Calu3 (cell line): ENCODE data around the gene SLC46A2. TPM values are rescaled to one million over a fixed set of nuclear protein-coding genes. Genes with fewer than 3 reads are reported as not detected.

Experiments used
- BruUV-seq: library from RNA; stranded (reverse); fragments of 400-500 nt; replicated peaks from 2 replicates; lab custom pipeline; 2021; lab: Mats Ljungman, UMichigan
- CTCF ChIA-PET: fragments of 300-600 bp; sonication (Branson Sonifier 250); formaldehyde crosslinking; loops from one replicate; lab custom pipeline; 2022; ENCODE audit warnings: antibody characterized with exemption; lab: Charles Lee
- DNase-seq: peaks from one replicate; pipeline ENCODE4 v3.0.0; 2022
- H3K27ac Mint-ChIP-seq: one replicate; pipeline ENCODE4 v1.8.0; 2022; ENCODE audit warnings: mixed read lengths; ENCODE audit not compliant: unreplicated experiment
- H3K27me3 Mint-ChIP-seq: one replicate; pipeline ENCODE4 v1.8.0; 2022; ENCODE audit warnings: mixed read lengths; ENCODE audit not compliant: unreplicated experiment
- H3K36me3 Mint-ChIP-seq: one replicate; pipeline ENCODE4 v1.8.0; 2022; ENCODE audit warnings: mild to moderate bottlenecking, moderate library complexity, mixed read lengths; ENCODE audit not compliant: insufficient read depth, unreplicated experiment
- H3K4me1 Mint-ChIP-seq: one replicate; pipeline ENCODE4 v1.8.0; 2022; ENCODE audit warnings: mild to moderate bottlenecking, low read depth, mixed read lengths; ENCODE audit not compliant: unreplicated experiment
- H3K4me3 Mint-ChIP-seq: one replicate; pipeline ENCODE4 v1.8.0; 2022; ENCODE audit warnings: mild to moderate bottlenecking, low read depth, moderate library complexity, mixed read lengths; ENCODE audit not compliant: unreplicated experiment
- H3K9me3 Mint-ChIP-seq: one replicate; pipeline ENCODE4 v1.8.0; 2022; ENCODE audit warnings: low read depth, mixed read lengths; ENCODE audit not compliant: unreplicated experiment
- intact Hi-C: fragments of 100-400 bp; cut with micrococcal nuclease; formaldehyde crosslinking; loops from one replicate; pipeline ENCODE4 v1.10.0; 2022; ENCODE audit not compliant: unreplicated experiment
- total RNA-seq: library from RNA; stranded (reverse); gene quantifications from 2 replicates; pipeline ENCODE4 v1.2.3, GENCODE V29; 2022
- TF ChIP-seq, protein P1 (sequence below): fragments of 200-600 bp; IDR thresholded peaks from one replicate; pipeline ENCODE4 v1.8.0; 2022; ENCODE audit warnings: antibody characterized with exemption; ENCODE audit not compliant: unreplicated experiment

Gene SLC46A2
- total RNA-seq, 1 experiment from 2014 or later = not detected

GRCh38 chr9:112858005-112858404 is 32.7 kb downstream of the SLC46A2 start:
- no peaks in the 10 kb centered on the region for H3K9me3 Mint-ChIP-seq
- no peaks in the 10 kb centered on the region for H3K4me1 Mint-ChIP-seq
- H3K27ac Mint-ChIP-seq = no peak overlapping the region
- DNase-seq = no peak
- H3K27me3 Mint-ChIP-seq = no peaks in the 10 kb centered on the region
- intact Hi-C loops = no loop called here
- H3K4me3 Mint-ChIP-seq = no peak overlapping the region
- no TSS peak for BruUV-seq
- TF ChIP-seq, protein P1, sequence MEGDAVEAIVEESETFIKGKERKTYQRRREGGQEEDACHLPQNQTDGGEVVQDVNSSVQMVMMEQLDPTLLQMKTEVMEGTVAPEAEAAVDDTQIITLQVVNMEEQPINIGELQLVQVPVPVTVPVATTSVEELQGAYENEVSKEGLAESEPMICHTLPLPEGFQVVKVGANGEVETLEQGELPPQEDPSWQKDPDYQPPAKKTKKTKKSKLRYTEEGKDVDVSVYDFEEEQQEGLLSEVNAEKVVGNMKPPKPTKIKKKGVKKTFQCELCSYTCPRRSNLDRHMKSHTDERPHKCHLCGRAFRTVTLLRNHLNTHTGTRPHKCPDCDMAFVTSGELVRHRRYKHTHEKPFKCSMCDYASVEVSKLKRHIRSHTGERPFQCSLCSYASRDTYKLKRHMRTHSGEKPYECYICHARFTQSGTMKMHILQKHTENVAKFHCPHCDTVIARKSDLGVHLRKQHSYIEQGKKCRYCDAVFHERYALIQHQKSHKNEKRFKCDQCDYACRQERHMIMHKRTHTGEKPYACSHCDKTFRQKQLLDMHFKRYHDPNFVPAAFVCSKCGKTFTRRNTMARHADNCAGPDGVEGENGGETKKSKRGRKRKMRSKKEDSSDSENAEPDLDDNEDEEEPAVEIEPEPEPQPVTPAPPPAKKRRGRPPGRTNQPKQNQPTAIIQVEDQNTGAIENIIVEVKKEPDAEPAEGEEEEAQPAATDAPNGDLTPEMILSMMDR = no peak
- CTCF ChIA-PET = no interaction called here
- peaks cover 5% of the 10 kb centered on the region for H3K36me3 Mint-ChIP-seq

GRCh38 chr9:112856843-112857242 is 33.8 kb downstream of the SLC46A2 start:
- no TSS peak for BruUV-seq
- Mint-ChIP-seq H3K36me3 (peaks cover 5% of the 10 kb centered on the region), H3K4me3 (no peak overlapping the region), H3K4me1 (no peaks in the 10 kb centered on the region), H3K27me3 (no peaks in the 10 kb centered on the region), H3K9me3 (no peaks in the 10 kb centered on the region), H3K27ac (no peak overlapping the region)
- CTCF ChIA-PET = no interaction called here
- no peak for DNase-seq
- TF ChIP-seq, protein P1 = no peak
- intact Hi-C loops = no loop called here

DNA sequence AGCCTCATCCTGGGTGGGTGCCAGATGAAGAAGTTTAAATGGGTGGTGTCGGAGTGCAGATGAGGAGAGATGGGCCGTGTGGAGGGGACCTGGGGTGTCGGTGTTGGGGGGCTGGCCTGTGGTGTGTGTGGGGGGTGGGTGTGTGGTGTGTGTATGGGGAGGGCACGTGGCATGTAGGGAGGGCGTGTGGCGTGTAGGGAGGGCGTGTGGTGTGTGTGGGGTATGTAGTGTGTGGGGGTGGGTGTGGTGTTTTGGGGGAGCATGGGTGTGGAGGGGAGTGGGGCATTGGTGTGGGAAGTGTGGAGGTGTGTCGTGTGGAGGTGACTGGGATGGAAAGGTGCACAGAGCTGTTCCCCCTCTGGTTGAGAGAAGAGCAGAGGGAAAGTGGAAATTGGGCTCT is 34.5 kb downstream of the SLC46A2 start:
- TF ChIP-seq, protein P1 = no peak
- H3K36me3 Mint-ChIP-seq = peaks cover 5% of the 10 kb centered on the region
- H3K27ac Mint-ChIP-seq = no peak overlapping the region
- H3K27me3 Mint-ChIP-seq = no peaks in the 10 kb centered on the region
- H3K9me3 Mint-ChIP-seq = no peaks in the 10 kb centered on the region
- BruUV-seq = no TSS peak
- H3K4me3 Mint-ChIP-seq = no peak overlapping the region
- no peak for DNase-seq
- CTCF ChIA-PET = interaction anchor here (0.7 kb wide), 1 partner anchor 778 kb away, joined by 3 read pairs; no protein-coding TSS in a partner anchor
- no peaks in the 10 kb centered on the region for H3K4me1 Mint-ChIP-seq
- intact Hi-C loops = no loop called here

DNA sequence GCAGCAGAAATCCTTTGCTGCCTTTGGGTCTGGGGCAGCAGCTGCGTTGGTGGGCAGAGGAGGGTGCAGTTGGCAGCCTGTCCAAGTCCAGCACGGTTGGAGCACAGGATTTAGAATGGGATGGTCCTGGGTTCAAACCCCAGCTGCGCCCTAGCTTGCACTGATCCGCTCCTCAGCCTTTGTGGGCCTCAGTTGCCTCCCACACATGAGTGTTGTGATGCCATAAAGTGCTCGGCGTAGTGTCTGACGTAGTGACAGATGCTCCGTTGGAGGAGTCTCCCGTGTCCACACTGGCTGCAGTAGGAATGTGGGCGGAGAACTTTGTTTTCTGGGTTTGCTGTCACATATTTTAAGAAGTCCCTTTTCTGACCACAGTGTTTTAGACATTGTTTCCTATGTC is 36.0 kb downstream of the SLC46A2 start:
- H3K4me3 Mint-ChIP-seq = no peak overlapping the region
- no TSS peak for BruUV-seq
- no peaks in the 10 kb centered on the region for H3K27me3 Mint-ChIP-seq
- no peak for DNase-seq
- no peak overlapping the region for H3K27ac Mint-ChIP-seq
- no peaks in the 10 kb centered on the region for H3K4me1 Mint-ChIP-seq
- TF ChIP-seq, protein P1 = no peak
- H3K9me3 Mint-ChIP-seq = no peaks in the 10 kb centered on the region
- H3K36me3 Mint-ChIP-seq = peaks cover 5% of the 10 kb centered on the region
- CTCF ChIA-PET = no interaction called here
- intact Hi-C loops = no loop called here
